ENCODE results near the gene AGRN. TPM values are rescaled to one million over a fixed set of nuclear protein-coding genes. Genes with fewer than 3 reads are reported as not detected.

AGRN gene
- total RNA-seq, 2 donors from 2014 or later, result 36.2 to 36.7 TPM

- TF ChIP-seq CTCF (IDR thresholded peaks at IDR 0.05), result no peak
- ATAC-seq (ENCODE audit: insufficient number of reproducible peaks, low FRiP score, low read depth) (no peak), DNase-seq (ENCODE audit: low spot score) (no peak)
- H3K36me3 ChIP-seq, result no peaks in the 10 kb centered on the region
- H3K9me3 ChIP-seq, result no peaks in the 10 kb centered on the region
- H3K27me3 ChIP-seq (replicated peaks; ENCODE audit: insufficient read depth), result no peaks in the 10 kb centered on the region
- H3K27ac ChIP-seq, result no peak overlapping the region
- H3K4me3 ChIP-seq, result no peak overlapping the region
- no peaks in the 10 kb centered on the region for H3K4me1 ChIP-seq (ENCODE audit: control insufficient read depth in 1 of 2, low read depth in 2 of 2)
Measured at GRCh38 chr1:1089731-1090423, 70.0 kb downstream of the AGRN start.

- Histone ChIP-seq H3K27ac (no peak overlapping the region), H3K4me3 (no peak overlapping the region), H3K36me3 (no peaks in the 10 kb centered on the region), H3K9me3 (no peaks in the 10 kb centered on the region), H3K4me1 (ENCODE audit: control insufficient read depth in 1 of 2, low read depth in 2 of 2) (no peaks in the 10 kb centered on the region), H3K27me3 (replicated peaks; ENCODE audit: insufficient read depth) (no peaks in the 10 kb centered on the region)
- TF ChIP-seq CTCF (IDR thresholded peaks at IDR 0.05), result no peak
- DNase-seq (ENCODE audit: low spot score), result no peak
- ATAC-seq (ENCODE audit: insufficient number of reproducible peaks, low FRiP score, low read depth), result no peak
Measured at GRCh38 chr1:1090424-1091343, 70.8 kb downstream of the AGRN start.

- DNase-seq (ENCODE audit: low spot score) (no peak), ATAC-seq (ENCODE audit: insufficient number of reproducible peaks, low FRiP score, low read depth) (no peak)
- no peaks in the 10 kb centered on the region for H3K36me3 ChIP-seq
- H3K27me3 ChIP-seq (replicated peaks; ENCODE audit: insufficient read depth), result no peaks in the 10 kb centered on the region
- no peak for TF ChIP-seq CTCF (IDR thresholded peaks at IDR 0.05)
- H3K27ac ChIP-seq, result no peak overlapping the region
- no peak overlapping the region for H3K4me3 ChIP-seq
- no peaks in the 10 kb centered on the region for H3K9me3 ChIP-seq
- H3K4me1 ChIP-seq (ENCODE audit: control insufficient read depth in 1 of 2, low read depth in 2 of 2), result no peaks in the 10 kb centered on the region
Measured at GRCh38 chr1:1091344-1092148, 71.6 kb downstream of the AGRN start.

- Histone ChIP-seq H3K36me3 (no peaks in the 10 kb centered on the region), H3K4me1 (ENCODE audit: control insufficient read depth in 1 of 2, low read depth in 2 of 2) (no peaks in the 10 kb centered on the region), H3K4me3 (no peak overlapping the region), H3K27ac (no peak overlapping the region), H3K27me3 (replicated peaks; ENCODE audit: insufficient read depth) (no peaks in the 10 kb centered on the region), H3K9me3 (no peaks in the 10 kb centered on the region)
- DNase-seq (ENCODE audit: low spot score) (no peak), ATAC-seq (ENCODE audit: insufficient number of reproducible peaks, low FRiP score, low read depth) (no peak)
- TF ChIP-seq CTCF (IDR thresholded peaks at IDR 0.05), result no peak
Measured at GRCh38 chr1:1092149-1092855, 72.4 kb downstream of the AGRN start.

Data from thoracic aorta (tissue), 2 donors.